ENCODE results near the gene SLC6A4. TPM values are rescaled to one million over a fixed set of nuclear protein-coding genes. Genes with fewer than 3 reads are reported as not detected.
A peak's percentile ranks its signal among the peaks of the same experiment; 100 is the strongest.

The SLC6A4 gene
- total RNA-seq, 1 experiment from 2014 or later, result 0.02 TPM

DNA sequence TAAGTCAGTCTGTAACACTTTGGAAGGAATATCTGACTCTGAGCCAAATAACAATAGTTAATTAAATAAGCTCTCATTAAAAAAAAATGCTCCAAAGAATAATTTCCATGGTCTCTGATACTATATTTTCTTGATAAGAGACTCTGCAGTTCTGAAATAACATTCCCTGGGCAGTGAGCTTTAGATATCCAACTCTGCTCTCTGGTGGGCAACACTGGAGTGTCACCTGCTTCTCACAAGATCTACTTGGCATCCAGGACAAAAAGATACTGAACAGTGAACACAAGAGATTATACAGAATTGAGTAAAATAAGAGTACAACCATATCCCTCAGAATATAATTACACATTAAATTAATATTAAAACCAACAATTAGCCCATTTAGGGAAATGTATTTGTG lies 42.5 kb upstream of the SLC6A4 start:
- Histone ChIP-seq H3K79me2 (ENCODE audit: insufficient read depth, low read length) (no peaks in the 10 kb centered on the region), H3K27ac (ENCODE audit: insufficient read length, low read depth, low read length) (no peak overlapping the region), H3T11ph (ENCODE audit: low read length) (no peak overlapping the region), H2BK20ac (ENCODE audit: low read depth, low read length, poor library complexity, severe bottlenecking) (no peak overlapping the region), H2AFZ (ENCODE audit: low read length) (no peak overlapping the region), H3K4me2 (ENCODE audit: insufficient read depth, insufficient read length, low read length) (no peak overlapping the region), H2BK15ac (ENCODE audit: low read depth, low read length) (no peak overlapping the region), H2BK5ac (ENCODE audit: insufficient read length, low read length) (no peak overlapping the region), H3K18ac (ENCODE audit: insufficient read length, low read depth, low read length) (no peak overlapping the region), H3K9me3 (ENCODE audit: control insufficient read depth, low read depth, low read length) (no peaks in the 10 kb centered on the region), H3K4ac (ENCODE audit: low read depth, low read length) (no peak overlapping the region), H3K4me1 (ENCODE audit: insufficient read depth, low read length) (no peaks in the 10 kb centered on the region), H4K8ac (replicated peaks; ENCODE audit: insufficient read length, low read depth, low read length) (no peak overlapping the region), H4K5ac (ENCODE audit: insufficient read length, low read depth, low read length) (no peak overlapping the region), H3K23me2 (ENCODE audit: insufficient read length, low read depth, low read length, poor library complexity, severe bottlenecking) (no peaks in the 10 kb centered on the region), H3K9ac (ENCODE audit: extremely low read depth, insufficient read length, low read length) (no peak overlapping the region), H4K20me1 (ENCODE audit: control insufficient read depth, insufficient read depth, insufficient read length) (no peaks in the 10 kb centered on the region), H3K56ac (ENCODE audit: insufficient read length, low read depth, low read length) (no peak overlapping the region), H3K27me3 (ENCODE audit: insufficient read depth, low read length) (no peaks in the 10 kb centered on the region), H2BK120ac (ENCODE audit: low read depth, low read length, poor library complexity, severe bottlenecking) (no peak overlapping the region), H4K91ac (ENCODE audit: insufficient read length, low read depth, low read length) (no peak overlapping the region), H2AK5ac (ENCODE audit: insufficient read length, low read length) (no peak overlapping the region), H2BK12ac (ENCODE audit: insufficient read length, low read depth, low read length) (no peak overlapping the region), H3K79me1 (ENCODE audit: insufficient read depth, low read depth, low read length, poor library complexity, severe bottlenecking) (no peaks in the 10 kb centered on the region), H3K14ac (ENCODE audit: insufficient read depth, low read length) (no peak overlapping the region), H3K23ac (ENCODE audit: insufficient read length, low read depth, low read length) (no peak overlapping the region)
- H3K4me3 Mint-ChIP-seq, result no peak overlapping the region
- peaks cover 8 to 55% (median 21%) of the 10 kb centered on the region in 3 experiments; a peak in 6 of 7 replicates for H3K36me3 Mint-ChIP-seq (ENCODE audit: insufficient read depth in 1 of 3, low read depth in 3 of 3)
- H3K27me3 Mint-ChIP-seq (ENCODE audit: low read depth), result no peaks in the 10 kb centered on the region
- H3K27ac Mint-ChIP-seq, result no peak overlapping the region
- peak; percentile 62 for TF ChIP-seq CTCF (conservative IDR thresholded peaks at IDR 0.05)
- no peaks in the 10 kb centered on the region for H3K4me1 Mint-ChIP-seq
- H3K9me3 Mint-ChIP-seq, result no peaks in the 10 kb centered on the region
- DNase-seq, result no peak

Data from H9 (cell line).